GM23338 (cell line): ENCODE data around the gene PDE6A. TPM values are rescaled to one million over a fixed set of nuclear protein-coding genes. Genes with fewer than 3 reads are reported as not detected.

Source experiments
- ATAC-seq: fragments of 200-7000 bp; cut with Tn5 transposase; 3 replicates; pipeline ENCODE4 v1.9.1; 2020
- DNase-seq: peaks from one replicate; pipeline ENCODE4 v3.0.0-alpha.2; 2015; ENCODE audit warnings: low spot score
- H2AFZ ChIP-seq: fragments of 200-600 bp; sonication (generic); 2 replicates; pipeline ENCODE4 v1.8.0; 2016; ENCODE audit warnings: antibody characterized with exemption, mild to moderate bottlenecking, moderate library complexity
- H3F3A ChIP-seq: fragments of 200-600 bp; sonication (generic); replicated peaks from 2 replicates; pipeline ENCODE4 v1.8.0; 2017; ENCODE audit warnings: antibody characterized with exemption, mixed run types, low read depth
- H3K27ac ChIP-seq: fragments of 200-600 bp; sonication (generic); 2 replicates; pipeline ENCODE4 v1.6.1; 2016; ENCODE audit warnings: low read depth
- H3K27me3 ChIP-seq: fragments of 200-600 bp; sonication (generic); 2 replicates; pipeline ENCODE4 v1.8.0; 2016; ENCODE audit warnings: mild to moderate bottlenecking, mixed run types, moderate library complexity; ENCODE audit not compliant: insufficient read depth
- H3K36me3 ChIP-seq: fragments of 200-600 bp; sonication (generic); 2 replicates; pipeline ENCODE4 v1.8.0; 2016; ENCODE audit warnings: mild to moderate bottlenecking; ENCODE audit not compliant: insufficient read depth
- H3K4me1 ChIP-seq: fragments of 200-600 bp; sonication (generic); 2 replicates; pipeline ENCODE4 v1.8.0; 2016; ENCODE audit warnings: mild to moderate bottlenecking, moderate library complexity; ENCODE audit not compliant: insufficient read depth
- H3K4me2 ChIP-seq: fragments of 200-600 bp; sonication (generic); 2 replicates; pipeline ENCODE4 v1.7.1; 2017; ENCODE audit warnings: mixed run types
- H3K4me3 ChIP-seq: fragments of 200-600 bp; sonication (generic); 2 replicates; pipeline ENCODE4 v1.6.1; 2016; ENCODE audit warnings: mixed run types
- H3K79me2 ChIP-seq: fragments of 200-600 bp; sonication (generic); replicated peaks from 2 replicates; pipeline ENCODE4 v1.8.0; 2017; ENCODE audit warnings: mild to moderate bottlenecking; ENCODE audit not compliant: insufficient read depth
- H3K9me2 ChIP-seq: fragments of 200-600 bp; sonication (generic); 2 replicates; pipeline ENCODE4 v1.8.0; 2017; ENCODE audit not compliant: insufficient read depth
- H4K20me1 ChIP-seq: fragments of 200-600 bp; sonication (generic); replicated peaks from 2 replicates; pipeline ENCODE4 v1.8.0; 2017; ENCODE audit warnings: mild to moderate bottlenecking; ENCODE audit not compliant: insufficient read depth
- H3K27ac Mint-ChIP-seq: 2 replicates; pipeline ENCODE4 v1.8.0; 2020; ENCODE audit warnings: inconsistent platforms, mild to moderate bottlenecking, moderate library complexity, mixed read lengths
- H3K27me3 Mint-ChIP-seq: 3 replicates; pipeline ENCODE4 v1.8.0; 2022; ENCODE audit warnings: low read depth, mild to moderate bottlenecking, moderate library complexity, mixed read lengths, inconsistent platforms; ENCODE audit not compliant: insufficient read depth, poor library complexity
- H3K36me3 Mint-ChIP-seq: 3 replicates; pipeline ENCODE4 v1.8.0; 2021; ENCODE audit warnings: low read depth, mild to moderate bottlenecking, inconsistent platforms, moderate library complexity, mixed read lengths
- H3K4me1 Mint-ChIP-seq: 3 replicates; pipeline ENCODE4 v1.8.0; 2020; ENCODE audit warnings: mild to moderate bottlenecking, inconsistent platforms, mixed read lengths
- H3K4me3 Mint-ChIP-seq: 3 replicates; pipeline ENCODE4 v1.8.0; 2021; ENCODE audit warnings: moderate library complexity, mild to moderate bottlenecking, inconsistent platforms, mixed read lengths
- H3K9me3 Mint-ChIP-seq: 3 replicates; pipeline ENCODE4 v1.8.0; 2020; ENCODE audit warnings: moderate library complexity, mild to moderate bottlenecking, inconsistent platforms, mixed read lengths
- CREB1 ChIP-seq: fragments of 250-450 bp; sonication (Bioruptor Pico); IDR thresholded peaks from 2 replicates; pipeline ENCODE4 v1.5.0; 2020; ENCODE audit warnings: low read depth, mild to moderate bottlenecking, moderate library complexity
- EZH2 ChIP-seq: fragments of 200-600 bp; sonication (generic); IDR thresholded peaks from one replicate; pipeline ENCODE4 v1.8.0; 2017; ENCODE audit warnings: antibody characterized with exemption, mild to moderate bottlenecking, low read depth; ENCODE audit not compliant: unreplicated experiment
- EZH2phosphoT487 ChIP-seq: fragments of 200-600 bp; sonication (generic); IDR thresholded peaks from one replicate; pipeline ENCODE4 v1.8.1; 2018; ENCODE audit warnings: antibody characterized with exemption; ENCODE audit not compliant: unreplicated experiment
- JUNB ChIP-seq: IDR thresholded peaks from one replicate; pipeline ENCODE4 v1.6.1; 2016; ENCODE audit warnings: antibody characterized with exemption; ENCODE audit not compliant: unreplicated experiment
- NANOG ChIP-seq: IDR thresholded peaks from 2 replicates; pipeline ENCODE4 v1.6.1; 2016; ENCODE audit warnings: antibody characterized with exemption, borderline replicate concordance
- POLR2AphosphoS5 ChIP-seq: IDR thresholded peaks from 2 replicates; pipeline ENCODE4 v1.6.1; 2016; ENCODE audit warnings: antibody characterized with exemption, low read depth
- STAT1 ChIP-seq: IDR thresholded peaks from one replicate; pipeline ENCODE4 v1.6.1; 2016; ENCODE audit warnings: antibody characterized with exemption; ENCODE audit not compliant: unreplicated experiment
- ZNF114 ChIP-seq: fragments of 250-450 bp; sonication (Bioruptor Pico); IDR thresholded peaks from 2 replicates; pipeline ENCODE4 v1.5.0; 2020; ENCODE audit warnings: mild to moderate bottlenecking, moderate library complexity
- ZNF331 ChIP-seq: fragments of 250-450 bp; sonication (Bioruptor Pico); IDR thresholded peaks from 2 replicates; pipeline ENCODE4 v1.5.0; 2020; ENCODE audit warnings: low read depth, mild to moderate bottlenecking, moderate library complexity
- polyA plus RNA-seq: library from polyadenylated mRNA; unstranded; fragments of >200 nt; fragmentation: Nextera tagmentation; extraction: Ambion mirVana; gene quantifications from 2 replicates; pipeline ENCODE4 v1.2.1, GENCODE V29; 2016
- total RNA-seq: library from RNA; depleted of rRNA; stranded (reverse); fragments of >200 nt; shearing (Covaris generic); gene quantifications from 2 replicates; pipeline ENCODE4 v1.2.3, GENCODE V29; 2014
- TF ChIP-seq, protein P1 (sequence below): IDR thresholded peaks from one replicate; pipeline ENCODE4 v1.6.1; 2018; ENCODE audit warnings: antibody characterized with exemption; ENCODE audit not compliant: unreplicated experiment
- TF ChIP-seq, protein P2 (sequence below), 2 experiments: fragments of 200-600 bp in 1 of 2; sonication (generic) in 1 of 2; conservative IDR thresholded peaks; 2 replicates each; pipeline versions ENCODE4 v1.5.1 to v1.6.1; 2016 to 2017; ENCODE audit warnings: antibody characterized with exemption in 2 of 2, low read depth in 2 of 2, mild to moderate bottlenecking in 2 of 2, moderate library complexity in 1 of 2
- TF ChIP-seq, protein P3 (sequence below): fragments of 250-450 bp; sonication (Bioruptor Pico); IDR thresholded peaks from 2 replicates; pipeline ENCODE4 v1.5.0; 2020; ENCODE audit warnings: mild to moderate bottlenecking, moderate library complexity
- TF ChIP-seq, protein P4 (sequence below): IDR thresholded peaks from 2 replicates; pipeline ENCODE4 v1.6.1; 2016; ENCODE audit warnings: antibody characterized with exemption

The PDE6A gene
- total and polyA plus RNA-seq, 2 experiments from 2014 or later = 0.08 TPM; not detected in 1

DNA sequence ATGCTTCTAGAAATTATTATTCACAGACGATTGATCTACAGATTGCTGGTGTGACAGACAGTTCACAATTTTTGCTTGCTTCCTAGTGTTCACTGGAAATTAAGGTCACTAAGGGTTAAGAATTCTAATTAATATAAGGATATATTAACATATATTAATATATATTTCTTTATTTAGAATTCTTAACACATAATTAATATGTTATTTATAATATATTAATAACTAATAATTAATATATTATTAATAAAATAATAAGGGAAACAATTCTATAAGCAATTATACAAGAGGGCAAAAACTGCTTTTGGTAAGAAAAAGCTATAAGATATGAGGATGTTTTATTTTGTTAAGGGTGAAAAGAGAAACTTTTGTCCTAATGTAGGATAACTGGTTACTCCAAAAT lies 56.3 kb downstream of the PDE6A start:
- no peaks in the 10 kb centered on the region for H3K9me3 Mint-ChIP-seq
- no peaks in the 10 kb centered on the region for H3K79me2 ChIP-seq
- H2AFZ ChIP-seq = no peak overlapping the region
- ATAC-seq (no peak), DNase-seq (no peak)
- H3K36me3 Mint-ChIP-seq = no peaks in the 10 kb centered on the region
- no peaks in the 10 kb centered on the region for H3F3A ChIP-seq
- no peak overlapping the region for H3K27ac ChIP-seq
- no peaks in the 10 kb centered on the region for H3K27me3 ChIP-seq
- no peaks in the 10 kb centered on the region for H3K4me1 ChIP-seq
- TF ChIP-seq EZH2phosphoT487 (no peak), POLR2AphosphoS5 (no peak), NANOG (no peak), JUNB (no peak), CREB1 (CRISPR knock-in tag) (no peak), ZNF331 (no peak), STAT1 (no peak), EZH2 (no peak), ZNF114 (CRISPR knock-in tag) (no peak)
- TF ChIP-seq, protein P1, sequence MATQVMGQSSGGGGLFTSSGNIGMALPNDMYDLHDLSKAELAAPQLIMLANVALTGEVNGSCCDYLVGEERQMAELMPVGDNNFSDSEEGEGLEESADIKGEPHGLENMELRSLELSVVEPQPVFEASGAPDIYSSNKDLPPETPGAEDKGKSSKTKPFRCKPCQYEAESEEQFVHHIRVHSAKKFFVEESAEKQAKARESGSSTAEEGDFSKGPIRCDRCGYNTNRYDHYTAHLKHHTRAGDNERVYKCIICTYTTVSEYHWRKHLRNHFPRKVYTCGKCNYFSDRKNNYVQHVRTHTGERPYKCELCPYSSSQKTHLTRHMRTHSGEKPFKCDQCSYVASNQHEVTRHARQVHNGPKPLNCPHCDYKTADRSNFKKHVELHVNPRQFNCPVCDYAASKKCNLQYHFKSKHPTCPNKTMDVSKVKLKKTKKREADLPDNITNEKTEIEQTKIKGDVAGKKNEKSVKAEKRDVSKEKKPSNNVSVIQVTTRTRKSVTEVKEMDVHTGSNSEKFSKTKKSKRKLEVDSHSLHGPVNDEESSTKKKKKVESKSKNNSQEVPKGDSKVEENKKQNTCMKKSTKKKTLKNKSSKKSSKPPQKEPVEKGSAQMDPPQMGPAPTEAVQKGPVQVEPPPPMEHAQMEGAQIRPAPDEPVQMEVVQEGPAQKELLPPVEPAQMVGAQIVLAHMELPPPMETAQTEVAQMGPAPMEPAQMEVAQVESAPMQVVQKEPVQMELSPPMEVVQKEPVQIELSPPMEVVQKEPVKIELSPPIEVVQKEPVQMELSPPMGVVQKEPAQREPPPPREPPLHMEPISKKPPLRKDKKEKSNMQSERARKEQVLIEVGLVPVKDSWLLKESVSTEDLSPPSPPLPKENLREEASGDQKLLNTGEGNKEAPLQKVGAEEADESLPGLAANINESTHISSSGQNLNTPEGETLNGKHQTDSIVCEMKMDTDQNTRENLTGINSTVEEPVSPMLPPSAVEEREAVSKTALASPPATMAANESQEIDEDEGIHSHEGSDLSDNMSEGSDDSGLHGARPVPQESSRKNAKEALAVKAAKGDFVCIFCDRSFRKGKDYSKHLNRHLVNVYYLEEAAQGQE = no peak
- TF ChIP-seq, protein P2, sequence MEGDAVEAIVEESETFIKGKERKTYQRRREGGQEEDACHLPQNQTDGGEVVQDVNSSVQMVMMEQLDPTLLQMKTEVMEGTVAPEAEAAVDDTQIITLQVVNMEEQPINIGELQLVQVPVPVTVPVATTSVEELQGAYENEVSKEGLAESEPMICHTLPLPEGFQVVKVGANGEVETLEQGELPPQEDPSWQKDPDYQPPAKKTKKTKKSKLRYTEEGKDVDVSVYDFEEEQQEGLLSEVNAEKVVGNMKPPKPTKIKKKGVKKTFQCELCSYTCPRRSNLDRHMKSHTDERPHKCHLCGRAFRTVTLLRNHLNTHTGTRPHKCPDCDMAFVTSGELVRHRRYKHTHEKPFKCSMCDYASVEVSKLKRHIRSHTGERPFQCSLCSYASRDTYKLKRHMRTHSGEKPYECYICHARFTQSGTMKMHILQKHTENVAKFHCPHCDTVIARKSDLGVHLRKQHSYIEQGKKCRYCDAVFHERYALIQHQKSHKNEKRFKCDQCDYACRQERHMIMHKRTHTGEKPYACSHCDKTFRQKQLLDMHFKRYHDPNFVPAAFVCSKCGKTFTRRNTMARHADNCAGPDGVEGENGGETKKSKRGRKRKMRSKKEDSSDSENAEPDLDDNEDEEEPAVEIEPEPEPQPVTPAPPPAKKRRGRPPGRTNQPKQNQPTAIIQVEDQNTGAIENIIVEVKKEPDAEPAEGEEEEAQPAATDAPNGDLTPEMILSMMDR (conservative IDR thresholded peaks at IDR 0.05; ENCODE audit: low read depth in 2 of 2) = no peak
- TF ChIP-seq, protein P3, sequence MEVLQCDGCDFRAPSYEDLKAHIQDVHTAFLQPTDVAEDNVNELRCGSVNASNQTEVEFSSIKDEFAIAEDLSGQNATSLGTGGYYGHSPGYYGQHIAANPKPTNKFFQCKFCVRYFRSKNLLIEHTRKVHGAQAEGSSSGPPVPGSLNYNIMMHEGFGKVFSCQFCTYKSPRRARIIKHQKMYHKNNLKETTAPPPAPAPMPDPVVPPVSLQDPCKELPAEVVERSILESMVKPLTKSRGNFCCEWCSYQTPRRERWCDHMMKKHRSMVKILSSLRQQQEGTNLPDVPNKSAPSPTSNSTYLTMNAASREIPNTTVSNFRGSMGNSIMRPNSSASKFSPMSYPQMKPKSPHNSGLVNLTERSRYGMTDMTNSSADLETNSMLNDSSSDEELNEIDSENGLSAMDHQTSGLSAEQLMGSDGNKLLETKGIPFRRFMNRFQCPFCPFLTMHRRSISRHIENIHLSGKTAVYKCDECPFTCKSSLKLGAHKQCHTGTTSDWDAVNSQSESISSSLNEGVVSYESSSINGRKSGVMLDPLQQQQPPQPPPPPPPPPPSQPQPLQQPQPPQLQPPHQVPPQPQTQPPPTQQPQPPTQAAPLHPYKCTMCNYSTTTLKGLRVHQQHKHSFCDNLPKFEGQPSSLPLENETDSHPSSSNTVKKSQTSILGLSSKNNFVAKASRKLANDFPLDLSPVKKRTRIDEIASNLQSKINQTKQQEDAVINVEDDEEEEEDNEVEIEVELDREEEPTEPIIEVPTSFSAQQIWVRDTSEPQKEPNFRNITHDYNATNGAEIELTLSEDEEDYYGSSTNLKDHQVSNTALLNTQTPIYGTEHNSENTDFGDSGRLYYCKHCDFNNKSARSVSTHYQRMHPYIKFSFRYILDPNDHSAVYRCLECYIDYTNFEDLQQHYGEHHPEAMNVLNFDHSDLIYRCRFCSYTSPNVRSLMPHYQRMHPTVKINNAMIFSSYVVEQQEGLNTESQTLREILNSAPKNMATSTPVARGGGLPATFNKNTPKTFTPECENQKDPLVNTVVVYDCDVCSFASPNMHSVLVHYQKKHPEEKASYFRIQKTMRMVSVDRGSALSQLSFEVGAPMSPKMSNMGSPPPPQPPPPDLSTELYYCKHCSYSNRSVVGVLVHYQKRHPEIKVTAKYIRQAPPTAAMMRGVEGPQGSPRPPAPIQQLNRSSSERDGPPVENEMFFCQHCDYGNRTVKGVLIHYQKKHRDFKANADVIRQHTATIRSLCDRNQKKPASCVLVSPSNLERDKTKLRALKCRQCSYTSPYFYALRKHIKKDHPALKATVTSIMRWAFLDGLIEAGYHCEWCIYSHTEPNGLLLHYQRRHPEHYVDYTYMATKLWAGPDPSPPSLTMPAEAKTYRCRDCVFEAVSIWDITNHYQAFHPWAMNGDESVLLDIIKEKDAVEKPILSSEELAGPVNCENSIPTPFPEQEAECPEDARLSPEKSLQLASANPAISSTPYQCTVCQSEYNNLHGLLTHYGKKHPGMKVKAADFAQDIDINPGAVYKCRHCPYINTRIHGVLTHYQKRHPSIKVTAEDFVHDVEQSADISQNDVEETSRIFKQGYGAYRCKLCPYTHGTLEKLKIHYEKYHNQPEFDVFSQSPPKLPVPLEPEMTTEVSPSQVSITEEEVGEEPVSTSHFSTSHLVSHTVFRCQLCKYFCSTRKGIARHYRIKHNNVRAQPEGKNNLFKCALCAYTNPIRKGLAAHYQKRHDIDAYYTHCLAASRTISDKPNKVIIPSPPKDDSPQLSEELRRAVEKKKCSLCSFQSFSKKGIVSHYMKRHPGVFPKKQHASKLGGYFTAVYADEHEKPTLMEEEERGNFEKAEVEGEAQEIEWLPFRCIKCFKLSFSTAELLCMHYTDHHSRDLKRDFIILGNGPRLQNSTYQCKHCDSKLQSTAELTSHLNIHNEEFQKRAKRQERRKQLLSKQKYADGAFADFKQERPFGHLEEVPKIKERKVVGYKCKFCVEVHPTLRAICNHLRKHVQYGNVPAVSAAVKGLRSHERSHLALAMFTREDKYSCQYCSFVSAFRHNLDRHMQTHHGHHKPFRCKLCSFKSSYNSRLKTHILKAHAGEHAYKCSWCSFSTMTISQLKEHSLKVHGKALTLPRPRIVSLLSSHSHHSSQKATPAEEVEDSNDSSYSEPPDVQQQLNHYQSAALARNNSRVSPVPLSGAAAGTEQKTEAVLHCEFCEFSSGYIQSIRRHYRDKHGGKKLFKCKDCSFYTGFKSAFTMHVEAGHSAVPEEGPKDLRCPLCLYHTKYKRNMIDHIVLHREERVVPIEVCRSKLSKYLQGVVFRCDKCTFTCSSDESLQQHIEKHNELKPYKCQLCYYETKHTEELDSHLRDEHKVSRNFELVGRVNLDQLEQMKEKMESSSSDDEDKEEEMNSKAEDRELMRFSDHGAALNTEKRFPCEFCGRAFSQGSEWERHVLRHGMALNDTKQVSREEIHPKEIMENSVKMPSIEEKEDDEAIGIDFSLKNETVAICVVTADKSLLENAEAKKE = no peak
- TF ChIP-seq, protein P4, sequence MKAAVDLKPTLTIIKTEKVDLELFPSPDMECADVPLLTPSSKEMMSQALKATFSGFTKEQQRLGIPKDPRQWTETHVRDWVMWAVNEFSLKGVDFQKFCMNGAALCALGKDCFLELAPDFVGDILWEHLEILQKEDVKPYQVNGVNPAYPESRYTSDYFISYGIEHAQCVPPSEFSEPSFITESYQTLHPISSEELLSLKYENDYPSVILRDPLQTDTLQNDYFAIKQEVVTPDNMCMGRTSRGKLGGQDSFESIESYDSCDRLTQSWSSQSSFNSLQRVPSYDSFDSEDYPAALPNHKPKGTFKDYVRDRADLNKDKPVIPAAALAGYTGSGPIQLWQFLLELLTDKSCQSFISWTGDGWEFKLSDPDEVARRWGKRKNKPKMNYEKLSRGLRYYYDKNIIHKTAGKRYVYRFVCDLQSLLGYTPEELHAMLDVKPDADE = no peak
- peaks cover 6% of the 10 kb centered on the region for H3K27me3 Mint-ChIP-seq
- H4K20me1 ChIP-seq = no peaks in the 10 kb centered on the region
- no peak overlapping the region for H3K4me3 Mint-ChIP-seq
- H3K36me3 ChIP-seq = no peaks in the 10 kb centered on the region
- H3K4me3 ChIP-seq = no peak overlapping the region
- H3K4me2 ChIP-seq = no peak overlapping the region
- no peak overlapping the region for H3K27ac Mint-ChIP-seq
- H3K9me2 ChIP-seq = 0 out of 2 replicates have a peak, but pooled peaks cover 3% of the 10 kb centered on the region
- no peaks in the 10 kb centered on the region for H3K4me1 Mint-ChIP-seq
